WTC11 (cell line): ENCODE results near the gene C4orf50. TPM values are rescaled to one million over a fixed set of nuclear protein-coding genes. Genes with fewer than 3 reads are reported as not detected.

Experiments used
- ATAC-seq: fragments of 200-7000 bp; cut with Tn5 transposase; 2 replicates; pipeline ENCODE4 v1.10.0; 2021; ENCODE audit warnings: mild to moderate bottlenecking, moderate library complexity
- CTCF ChIA-PET: fragments of 300-600 bp; sonication (Branson Sonifier 250); formaldehyde crosslinking; loops from one replicate; lab custom pipeline; 2021; ENCODE audit warnings: antibody characterized with exemption; lab: Charles Lee
- POLR2A ChIA-PET: fragments of 350-600 bp; sonication (Branson Sonifier 250); formaldehyde crosslinking; loops from one replicate; lab custom pipeline; 2021; ENCODE audit warnings: antibody characterized with exemption; lab: Charles Lee
- DNase-seq: peaks from one replicate; pipeline ENCODE4 v3.0.0; 2021; ENCODE audit warnings: low spot score
- H3K27ac Mint-ChIP-seq: 2 replicates; pipeline ENCODE4 v1.8.0; 2021; ENCODE audit warnings: mixed read lengths
- H3K27me3 Mint-ChIP-seq: 2 replicates; pipeline ENCODE4 v1.8.0; 2021; ENCODE audit warnings: low read depth, mild to moderate bottlenecking, moderate library complexity, mixed read lengths
- H3K36me3 Mint-ChIP-seq: 2 replicates; pipeline ENCODE4 v1.8.0; 2021; ENCODE audit warnings: mixed read lengths
- H3K4me1 Mint-ChIP-seq: 2 replicates; pipeline ENCODE4 v1.8.0; 2022; ENCODE audit warnings: mixed read lengths
- H3K4me3 Mint-ChIP-seq: 2 replicates; pipeline ENCODE4 v1.8.0; 2021; ENCODE audit warnings: mild to moderate bottlenecking, moderate library complexity, mixed read lengths
- H3K9me3 Mint-ChIP-seq: 2 replicates; pipeline ENCODE4 v1.8.0; 2021; ENCODE audit warnings: mixed read lengths
- AFF4 ChIP-seq: sonication (generic); formaldehyde crosslinking; IDR thresholded peaks from 2 replicates; pipeline ENCODE4 v1.8.1; 2023; ENCODE audit warnings: mild to moderate bottlenecking, missing genetic modification reagents, borderline replicate concordance
- AR ChIP-seq: fragments of 250-450 bp; sonication (Bioruptor Pico); IDR thresholded peaks from 2 replicates; pipeline ENCODE4 v1.9.0; 2021; ENCODE audit warnings: mild to moderate bottlenecking
- ARID4B ChIP-seq: sonication (generic); formaldehyde crosslinking; IDR thresholded peaks from 2 replicates; pipeline ENCODE4 v1.8.0; 2023; ENCODE audit warnings: missing genetic modification reagents, mild to moderate bottlenecking, borderline replicate concordance
- CDX4 ChIP-seq: fragments of 250-450 bp; sonication (Bioruptor Pico); IDR thresholded peaks from 2 replicates; pipeline ENCODE4 v1.9.0; 2021; ENCODE audit warnings: moderate library complexity, mild to moderate bottlenecking, inconsistent platforms, borderline replicate concordance
- CTCF ChIP-seq: fragments of 200-600 bp; IDR thresholded peaks from 2 replicates; pipeline ENCODE4 v1.8.0; 2022; ENCODE audit warnings: antibody characterized with exemption
- EMX1 ChIP-seq: fragments of 250-450 bp; sonication (Bioruptor Pico); IDR thresholded peaks from 2 replicates; pipeline ENCODE4 v1.8.0; 2021; ENCODE audit warnings: mild to moderate bottlenecking
- MAX ChIP-seq: sonication (generic); formaldehyde crosslinking; IDR thresholded peaks from 2 replicates; pipeline ENCODE4 v1.8.0; 2022; ENCODE audit warnings: mild to moderate bottlenecking, missing genetic modification reagents
- NR2C2 ChIP-seq: sonication (generic); formaldehyde crosslinking; IDR thresholded peaks from 2 replicates; pipeline ENCODE4 v1.8.0; 2022; ENCODE audit warnings: mild to moderate bottlenecking, missing genetic modification reagents
- PRRX2 ChIP-seq: fragments of 250-450 bp; sonication (Bioruptor Pico); IDR thresholded peaks from 2 replicates; pipeline ENCODE4 v1.8.0; 2021; ENCODE audit warnings: mild to moderate bottlenecking
- RELA ChIP-seq: sonication (generic); formaldehyde crosslinking; IDR thresholded peaks from 2 replicates; pipeline ENCODE4 v1.8.1; 2022; ENCODE audit warnings: missing genetic modification reagents, mild to moderate bottlenecking, borderline replicate concordance
- SMAD4 ChIP-seq: sonication (generic); formaldehyde crosslinking; IDR thresholded peaks from 2 replicates; pipeline ENCODE4 v1.8.0; 2022; ENCODE audit warnings: mild to moderate bottlenecking, missing genetic modification reagents
- SOX15 ChIP-seq: fragments of 250-450 bp; sonication (Bioruptor Pico); IDR thresholded peaks from 2 replicates; pipeline ENCODE4 v1.9.0; 2021; ENCODE audit warnings: mild to moderate bottlenecking
- TCF7 ChIP-seq: sonication (generic); formaldehyde crosslinking; IDR thresholded peaks from 2 replicates; pipeline ENCODE4 v1.8.0; 2022; ENCODE audit warnings: mild to moderate bottlenecking, low read depth, missing genetic modification reagents, moderate library complexity
- USF1 ChIP-seq: sonication (generic); formaldehyde crosslinking; IDR thresholded peaks from 2 replicates; pipeline ENCODE4 v1.8.0; 2022; ENCODE audit warnings: mild to moderate bottlenecking, missing genetic modification reagents
- ZBTB21 ChIP-seq: sonication (generic); formaldehyde crosslinking; IDR thresholded peaks from 2 replicates; pipeline ENCODE4 v1.8.1; 2023; ENCODE audit warnings: mild to moderate bottlenecking, missing genetic modification reagents, borderline replicate concordance
- ZNF281 ChIP-seq: sonication (generic); formaldehyde crosslinking; IDR thresholded peaks from 2 replicates; pipeline ENCODE4 v1.8.0; 2023; ENCODE audit warnings: mild to moderate bottlenecking, missing genetic modification reagents
- total RNA-seq: library from RNA; stranded (reverse); gene quantifications from 3 replicates; pipeline ENCODE4 v1.2.3, GENCODE V29; 2021

C4orf50 gene
- total RNA-seq, 1 experiment from 2014 or later, result 0.17 TPM

- no peak for DNase-seq
- Mint-ChIP-seq H3K27ac (no peak overlapping the region), H3K27me3 (peaks cover 19% of the 10 kb centered on the region), H3K4me1 (no peaks in the 10 kb centered on the region), H3K4me3 (no peak overlapping the region), H3K9me3 (peaks cover 10% of the 10 kb centered on the region)
- CTCF ChIA-PET, result interaction anchor here (1.2 to 3.4 kb wide), 5 partner anchors 8 to 13 kb away, joined by 3 to 15 read pairs (median 4); no protein-coding TSS in a partner anchor
- no peak for ATAC-seq
- TF ChIP-seq CDX4 (CRISPR knock-in tag), result no peak
- no peak for TF ChIP-seq EMX1 (CRISPR knock-in tag)
- TF ChIP-seq TCF7 (CRISPR knock-in tag), result no peak
- TF ChIP-seq PRRX2 (CRISPR knock-in tag), result no peak
- no peak for TF ChIP-seq NR2C2
- no peak for TF ChIP-seq CTCF
- TF ChIP-seq ZBTB21, result no peak
- TF ChIP-seq SMAD4 (CRISPR knock-in tag), result no peak
- no peak for TF ChIP-seq AFF4 (CRISPR knock-in tag)
- no peak for TF ChIP-seq ZNF281
- TF ChIP-seq ARID4B, result no peak
- no peak for TF ChIP-seq SOX15 (CRISPR knock-in tag)
- no peak for TF ChIP-seq AR (CRISPR knock-in tag)
- no peak for TF ChIP-seq MAX (CRISPR knock-in tag)
- no peak for TF ChIP-seq RELA (CRISPR knock-in tag)
- TF ChIP-seq USF1 (CRISPR knock-in tag), result no peak
- TF ChIP-seq, all 79 proteins: peak for 0
- POLR2A ChIA-PET, result no interaction called here
- H3K36me3 Mint-ChIP-seq, result peaks cover 6% of the 10 kb centered on the region
These were observed 28.7 kb downstream of the C4orf50 start for GRCh38 chr4:5989236-5990225.
